Articular chondrocyte of knee joint (primary cell): Measurements from ENCODE around the gene NKX6-1. TPM values are rescaled to one million over a fixed set of nuclear protein-coding genes. Genes with fewer than 3 reads are reported as not detected.

ENCODE experiments used
- small RNA-seq: library from RNA; depleted of rRNA; stranded (forward); fragments of <200 nt; gene quantifications from one replicate; pipeline ENCODE3, GENCODE V24; 2012
- total RNA-seq: library from RNA; depleted of rRNA; stranded (reverse); fragments of >200 nt; gene quantifications from 2 replicates; pipeline ENCODE4 v1.2.3, GENCODE V29; 2012

The NKX6-1 gene
- total RNA-seq = 0.13 TPM in 1 of 2 replicates, not detected in the other

DNA sequence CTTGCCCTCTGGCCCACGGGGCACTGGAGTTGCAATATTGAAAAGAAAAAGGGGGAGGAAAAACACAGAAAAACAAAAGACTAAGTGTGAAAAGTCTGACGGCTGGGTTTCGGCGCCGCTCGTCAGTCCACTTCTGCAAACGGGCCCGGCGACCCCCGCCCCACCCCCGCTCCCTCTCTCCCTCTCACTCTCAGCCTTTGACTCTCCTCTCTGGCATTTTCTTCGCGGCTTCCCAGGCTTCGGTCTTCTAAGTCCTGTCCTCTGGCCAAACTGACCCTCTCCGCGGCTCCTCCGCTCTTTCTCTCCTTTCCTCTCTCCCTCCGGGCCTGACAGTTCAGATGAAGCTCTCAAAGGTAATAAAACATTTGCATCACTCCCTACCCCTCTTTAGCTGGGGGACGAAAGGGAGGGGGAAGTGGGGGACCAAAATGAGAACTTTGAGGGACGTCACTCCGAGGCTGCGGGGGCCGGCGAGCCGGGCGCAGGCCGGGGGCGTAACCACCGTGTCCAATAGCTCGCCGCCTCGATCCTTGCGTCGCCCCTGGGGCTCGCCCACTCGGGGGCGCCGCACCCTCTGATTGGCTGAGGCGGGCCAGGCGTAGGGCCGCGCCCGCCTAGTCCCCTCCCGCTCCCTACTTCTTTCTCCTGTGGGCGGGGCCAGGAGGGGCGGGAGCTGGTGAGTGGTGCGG is at the start of gene NKX6-1:
Gene NKX6-1, minus strand, starts transcription at position 358 of the 689 bp plus-strand sequence. CDS start 1,064 bp downstream, outside the sequence.

Small RNAs within 50 kb of the gene (small RNA-seq; reads per million reads assigned to genes)
- not detected for gene RPL3P13

Other genes with a start within 250 kb of the NKX6-1 start
- under 0.01 and 0.13 TPM in 2 replicates for gene CDS1, start 83.8 kb upstream of the NKX6-1 start, total RNA-seq